ENCODE results near the gene ERO1B.
"Not testable (repeated sequence)": the region's sequence is repeated elsewhere in the genome, so short reads cannot be mapped to it uniquely, and the experiment has no call there.

The ERO1B gene

DNA sequence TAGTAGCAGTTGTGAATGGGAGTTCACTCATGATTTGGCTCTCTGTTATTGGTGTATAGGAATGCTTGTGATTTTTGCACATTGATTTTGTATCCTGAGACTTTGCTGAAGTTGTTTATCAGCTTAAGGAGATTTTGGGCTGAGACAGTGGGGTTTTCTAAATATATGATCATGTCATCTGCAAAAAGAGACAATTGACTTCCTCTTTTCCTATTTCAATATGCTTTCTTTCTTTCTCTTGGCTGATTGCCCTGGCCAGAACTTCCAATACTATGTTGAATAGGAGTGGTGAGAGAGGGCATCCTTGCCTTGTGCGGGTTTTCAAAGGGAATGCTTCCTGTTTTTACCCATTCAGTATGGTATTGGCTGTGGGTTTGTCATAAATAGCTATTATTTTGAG, 93.7 kb downstream of the ERO1B start:
- DNase-seq (ENCODE audit: low read depth in 2 of 2) = not testable (repeated sequence)

- DNase-seq (ENCODE audit: low read depth in 2 of 2) = not testable (repeated sequence)
These were observed 95.3 kb downstream of the ERO1B start for GRCh38 chr1:236186471-236186870.

GRCh38 chr1:236185687-236186086, 96.1 kb downstream of the ERO1B start:
- no peak for DNase-seq (ENCODE audit: low read depth in 2 of 2)

DNA sequence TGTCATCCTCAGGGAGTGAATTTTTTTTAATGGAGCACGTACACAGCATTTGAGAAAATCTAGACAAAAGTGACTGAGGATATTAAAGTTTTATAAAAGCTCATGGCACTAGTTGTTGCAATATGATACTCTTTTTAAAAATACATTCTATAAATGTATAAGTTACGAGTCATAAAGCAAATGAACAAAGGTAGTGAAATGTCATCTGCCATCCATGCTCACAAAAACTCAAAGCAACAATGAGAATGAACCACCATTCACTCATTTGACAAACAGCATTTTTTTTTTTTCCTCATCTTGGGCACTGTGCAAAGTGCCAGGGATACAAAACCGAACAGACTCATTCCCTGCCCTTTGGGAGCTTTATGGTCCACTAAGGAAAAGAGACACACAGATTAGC, 100.7 kb downstream of the ERO1B start:
- DNase-seq (ENCODE audit: low read depth in 2 of 2) = no peak

GRCh38 chr1:236179634-236180033, 102.1 kb downstream of the ERO1B start:
- DNase-seq (ENCODE audit: low read depth in 2 of 2) = no peak

GRCh38 chr1:236176337-236177336, 105.1 kb downstream of the ERO1B start:
- DNase-seq (ENCODE audit: low read depth in 2 of 2) = no peak

DNA sequence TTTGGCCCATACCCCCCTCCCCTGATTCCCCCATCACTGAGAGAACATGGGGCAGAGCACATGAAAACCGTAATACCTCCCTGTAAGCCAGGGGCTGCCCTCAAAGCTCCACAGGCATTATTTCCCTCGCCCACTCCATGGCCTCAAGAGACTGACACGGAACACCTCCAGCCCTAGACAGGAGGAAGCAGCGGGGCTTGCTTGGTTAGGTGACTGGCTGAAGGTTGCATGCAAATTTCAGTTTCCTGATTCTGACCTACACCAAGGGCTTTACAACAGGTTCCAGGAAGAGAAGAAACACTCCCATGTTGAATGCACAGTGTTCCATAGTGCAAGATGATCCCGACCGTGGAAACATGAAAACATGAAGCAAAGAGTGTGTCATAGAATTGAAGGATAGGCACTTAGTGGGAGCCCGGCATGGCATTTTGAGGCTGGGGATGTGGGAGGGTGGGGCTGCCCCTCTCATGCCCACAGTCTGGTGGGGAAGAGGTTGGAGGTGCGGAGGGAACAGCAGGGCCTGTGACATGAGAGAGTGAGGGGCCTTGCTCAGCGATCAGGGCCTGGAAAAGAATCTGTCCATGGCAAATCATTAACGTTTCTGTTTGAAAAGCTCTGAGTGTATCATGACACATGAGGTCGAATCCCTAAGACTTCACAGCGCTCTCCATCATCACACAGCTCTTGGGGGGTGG, 106.0 kb downstream of the ERO1B start:
- no peak for DNase-seq (ENCODE audit: low read depth in 2 of 2)

DNA sequence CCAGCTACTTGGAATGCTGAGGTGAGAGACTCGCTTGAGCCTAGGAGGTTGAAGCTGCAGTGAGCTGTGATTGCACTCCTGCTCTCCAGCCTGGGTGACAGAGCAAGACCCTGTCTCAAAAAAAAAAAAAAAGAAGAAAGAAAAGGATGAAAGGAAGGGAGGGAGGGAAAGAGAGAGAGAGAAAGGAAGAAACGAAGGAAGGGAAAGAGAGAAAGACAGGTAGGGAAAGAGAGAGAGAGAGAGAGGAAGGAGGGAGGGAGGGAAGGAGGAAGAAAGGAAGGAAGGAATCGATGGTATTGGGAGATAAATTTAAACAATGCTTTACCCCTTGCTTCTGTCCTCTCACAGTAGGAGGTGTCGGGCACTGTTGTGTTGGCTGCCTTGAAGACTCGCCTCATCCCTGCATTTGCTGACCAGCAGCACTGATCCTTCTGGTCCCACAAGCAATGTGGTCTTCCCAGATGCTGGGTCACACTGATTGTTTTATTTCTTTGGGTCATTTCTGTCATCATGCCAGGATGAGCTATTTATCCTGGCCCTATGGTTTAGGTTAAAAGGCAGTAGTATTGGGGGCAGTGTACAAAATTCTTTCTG, 108.5 kb downstream of the ERO1B start:
- no peak for DNase-seq (ENCODE audit: low read depth in 2 of 2)

- DNase-seq (ENCODE audit: low read depth in 2 of 2) = no peak
These were observed 109.6 kb downstream of the ERO1B start for GRCh38 chr1:236172041-236172579.

- DNase-seq (ENCODE audit: low read depth in 2 of 2) = no peak
These were observed 112.9 kb downstream of the ERO1B start for GRCh38 chr1:236168716-236169429.

DNA sequence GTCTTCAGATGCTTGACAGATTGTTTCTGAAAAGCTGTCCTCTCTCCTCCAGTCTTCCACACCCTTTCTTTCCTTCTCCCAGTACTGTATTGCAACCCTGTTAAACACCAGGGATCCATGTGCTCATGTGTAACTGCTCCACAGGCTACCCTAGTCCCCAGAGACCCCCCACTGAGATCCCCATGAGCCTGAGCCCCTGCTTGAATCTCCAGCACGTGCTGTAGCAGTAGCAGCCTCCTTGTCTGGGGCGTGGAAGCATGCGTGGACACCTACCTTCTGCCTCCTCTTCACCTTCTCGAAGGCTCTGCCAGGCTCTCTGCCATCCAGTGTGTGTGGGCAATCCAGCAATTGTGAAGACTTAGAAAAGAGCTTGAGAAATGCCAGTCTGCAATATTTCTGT, 114.2 kb downstream of the ERO1B start:
- DNase-seq (ENCODE audit: low read depth in 2 of 2) = no peak

DNA sequence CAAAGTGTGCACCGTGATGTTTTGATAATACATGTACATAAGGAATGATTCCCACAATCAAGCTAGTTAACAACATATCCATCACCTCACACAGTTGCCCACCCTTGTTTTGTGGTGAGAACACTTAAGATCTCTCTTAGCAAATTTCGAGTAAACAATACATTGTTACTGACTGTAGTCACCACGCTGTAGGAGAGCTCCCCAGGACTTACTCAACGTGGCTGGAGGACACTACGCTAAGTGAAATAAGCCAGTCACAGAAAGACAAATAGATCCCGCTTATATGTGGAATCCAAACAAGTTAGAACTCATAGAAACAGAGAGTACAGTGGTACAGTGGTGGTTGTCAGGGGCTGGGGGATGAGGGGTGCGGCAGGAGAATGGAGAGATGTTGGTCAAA, 114.6 kb downstream of the ERO1B start:
- DNase-seq (ENCODE audit: low read depth in 2 of 2) = no peak

GRCh38 chr1:236166041-236166440, 115.7 kb downstream of the ERO1B start:
- DNase-seq (ENCODE audit: low read depth in 2 of 2) = no peak
